GM18526 (cell line): Measurements from ENCODE around the gene RBMXL3.

ENCODE experiments used
- POLR2A ChIP-seq: IDR thresholded peaks from 3 replicates; pipeline ENCODE4 v1.6.1; 2011; ENCODE audit not compliant: insufficient read length; ENCODE audit errors: extremely low read depth

Gene RBMXL3

GRCh38 chrX:115226929-115227328 is 37.7 kb downstream of the RBMXL3 start:
- TF ChIP-seq POLR2A, result no peak

- TF ChIP-seq POLR2A, result no peak
Measured at GRCh38 chrX:115229337-115230003, 40.3 kb downstream of the RBMXL3 start.

- no peak for TF ChIP-seq POLR2A
Measured at GRCh38 chrX:115232933-115233496, 43.8 kb downstream of the RBMXL3 start.

GRCh38 chrX:115233497-115234455 is 44.6 kb downstream of the RBMXL3 start, which contains the start of gene LRCH2:
Gene LRCH2, minus strand, starts transcription at chrX:115234096. Its CDS starts 55 bp downstream, at chrX:115234041.
- TF ChIP-seq POLR2A, result no peak

GRCh38 chrX:115234461-115234860 is 45.3 kb downstream of the RBMXL3 start:
- no peak for TF ChIP-seq POLR2A

- no peak for TF ChIP-seq POLR2A
Measured at GRCh38 chrX:115236560-115236959, 47.4 kb downstream of the RBMXL3 start.

- no peak for TF ChIP-seq POLR2A
Measured at GRCh38 chrX:115237056-115237455, 47.8 kb downstream of the RBMXL3 start.
